ENCODE results near the gene ADPRH. TPM values are rescaled to one million over a fixed set of nuclear protein-coding genes. Genes with fewer than 3 reads are reported as not detected.

ADPRH gene
- total RNA-seq, 1 experiment from 2014 or later, result 2.0 TPM

GRCh38 chr3:119635719-119636118 is 56.4 kb downstream of the ADPRH start:
- Histone ChIP-seq H3K4me1 (replicated peaks) (peaks cover 17% of the 10 kb centered on the region), H3K36me3 (no peaks in the 10 kb centered on the region), H3K9me3 (replicated peaks) (no peaks in the 10 kb centered on the region), H3K4me3 (no peak overlapping the region), H3K27ac (no peak overlapping the region), H3K27me3 (replicated peaks) (no peaks in the 10 kb centered on the region)
- no peak for DNase-seq (ENCODE audit: low read depth in 1 of 2, low spot score in 2 of 2)

- H3K9me3 ChIP-seq (replicated peaks), result no peaks in the 10 kb centered on the region
- H3K27me3 ChIP-seq (replicated peaks), result no peaks in the 10 kb centered on the region
- H3K27ac ChIP-seq, result no peak overlapping the region
- no peak overlapping the region for H3K4me3 ChIP-seq
- peaks cover 17% of the 10 kb centered on the region for H3K4me1 ChIP-seq (replicated peaks)
- no peak for DNase-seq (ENCODE audit: low read depth in 1 of 2, low spot score in 2 of 2)
- H3K36me3 ChIP-seq, result no peaks in the 10 kb centered on the region
Observed at GRCh38 chr3:119636249-119636648, 57.0 kb downstream of the ADPRH start.

GRCh38 chr3:119636891-119637611 is 57.8 kb downstream of the ADPRH start:
- Histone ChIP-seq H3K4me1 (replicated peaks) (peaks cover 17% of the 10 kb centered on the region), H3K4me3 (no peak overlapping the region), H3K9me3 (replicated peaks) (no peaks in the 10 kb centered on the region), H3K36me3 (no peaks in the 10 kb centered on the region), H3K27ac (peak overlapping the region; percentile 70), H3K27me3 (replicated peaks) (no peaks in the 10 kb centered on the region)
- no peak for DNase-seq (ENCODE audit: low read depth in 1 of 2, low spot score in 2 of 2)

GRCh38 chr3:119637679-119638477 is 58.6 kb downstream of the ADPRH start:
- Histone ChIP-seq H3K36me3 (no peaks in the 10 kb centered on the region), H3K4me1 (replicated peaks) (peaks cover 19% of the 10 kb centered on the region), H3K4me3 (no peak overlapping the region), H3K27me3 (replicated peaks) (no peaks in the 10 kb centered on the region), H3K9me3 (replicated peaks) (no peaks in the 10 kb centered on the region), H3K27ac (peak overlapping the region; percentile 70)
- peak in 1 of 2 experiments; percentile 76 for DNase-seq (ENCODE audit: low read depth in 1 of 2, low spot score in 2 of 2)

Other genes with a start within 250 kb of the ADPRH start
- gene TMEM39A, start 115.9 kb upstream of the ADPRH start, total RNA-seq (2014; rRNA removed; shearing (Covaris generic)), result 48.4 and 74.1 TPM in 2 replicates
- 11.6 and 15.1 TPM in 2 replicates for gene POGLUT1, start 110.5 kb upstream of the ADPRH start, total RNA-seq (2014; rRNA removed; shearing (Covaris generic))
- gene TIMMDC1, start 80.9 kb upstream of the ADPRH start, total RNA-seq (2014; rRNA removed; shearing (Covaris generic)), result 48.3 and 99.5 TPM in 2 replicates
- gene CD80, start 19.9 kb upstream of the ADPRH start, total RNA-seq (2014; rRNA removed; shearing (Covaris generic)), result not detected in 2 replicates
- 0.16 and 1.4 TPM in 2 replicates for gene PLA1A, start 18.4 kb downstream of the ADPRH start, total RNA-seq (2014; rRNA removed; shearing (Covaris generic))
- gene POPDC2, start 81.1 kb downstream of the ADPRH start, total RNA-seq (2014; rRNA removed; shearing (Covaris generic)), result 0.97 TPM in 1 of 2 replicates, not detected in the other
- 36.0 and 73.6 TPM in 2 replicates for gene COX17, start 97.9 kb downstream of the ADPRH start, total RNA-seq (2014; rRNA removed; shearing (Covaris generic))
- gene CFAP91, start 123.5 kb downstream of the ADPRH start, total RNA-seq (2014; rRNA removed; shearing (Covaris generic)), result 0.18 and 0.34 TPM in 2 replicates
- gene NR1I2, start 202.6 kb downstream of the ADPRH start, total RNA-seq (2014; rRNA removed; shearing (Covaris generic)), result 0.08 TPM in 1 of 2 replicates, not detected in the other

All from SJSA1 (cell line).